GM12878 (cell line): Measurements from ENCODE around the gene ZBED5. TPM values are rescaled to one million over a fixed set of nuclear protein-coding genes. Genes with fewer than 3 reads are reported as not detected.

ENCODE experiments used
- ATAC-seq: fragments of 200-7000 bp; cut with Tn5 transposase; 3 replicates; pipeline ENCODE4 v1.9.1; 2020; ENCODE audit warnings: mild to moderate bottlenecking, moderate library complexity
- BruUV-seq: library from RNA; stranded (reverse); fragments of 400-500 nt; replicated peaks from 2 replicates; lab custom pipeline; 2021; lab: Mats Ljungman, UMichigan
- CTCF ChIA-PET: fragments of 300-600 bp; sonication (Branson Sonifier 250); formaldehyde crosslinking; extraction: SDS; loops from one replicate; lab custom pipeline; 2021; ENCODE audit warnings: inconsistent platforms; lab: Yijun Ruan, JAX
- POLR2A ChIA-PET: fragments of 350-600 bp; formaldehyde crosslinking; extraction: SDS; loops from one replicate; lab custom pipeline; 2021; ENCODE audit warnings: inconsistent platforms; lab: Charles Lee
- RAD21 ChIA-PET: fragments of 300-600 bp; sonication (Branson Sonifier 250); formaldehyde crosslinking; loops from one replicate; lab custom pipeline; 2023; ENCODE audit warnings: antibody characterized with exemption; ENCODE audit not compliant: unreplicated experiment; lab: Charles Lee
- SMC1A ChIA-PET: fragments of 300-600 bp; sonication (Branson Sonifier 250); formaldehyde crosslinking; loops from one replicate; lab custom pipeline; 2023; ENCODE audit not compliant: unreplicated experiment, uncharacterized antibody; lab: Charles Lee
- DNase-seq: peaks from one replicate; pipeline ENCODE4 v3.0.0-alpha.2; 2011; ENCODE audit warnings: low read depth, low spot score
- FAIRE-seq: peaks from 3 replicates; lab custom pipeline; 2011; peaks lifted over from hg19 to GRCh38; lab: Jason Lieb, UNC
- H2AFZ ChIP-seq: 2 replicates; pipeline ENCODE4 v1.6.0; 2011; ENCODE audit warnings: low read depth, low read length, control low read depth; ENCODE audit not compliant: control insufficient read depth
- H3K27ac ChIP-seq: 2 replicates; pipeline ENCODE4 v1.5.1; 2011; ENCODE audit warnings: control low read depth; ENCODE audit not compliant: control insufficient read depth, insufficient read depth
- H3K27me3 ChIP-seq, 2 experiments: replicated peaks in 1 of 2; 2 replicates each; pipeline versions ENCODE4 v1.6.0 to v1.6.1; 2011; ENCODE audit warnings: low read length in 1 of 2; ENCODE audit not compliant: control insufficient read depth in 2 of 2, insufficient read depth in 2 of 2
- H3K36me3 ChIP-seq, 2 experiments: 2 replicates each; pipeline ENCODE4 v1.5.1; 2011; ENCODE audit warnings: low read length in 1 of 2; ENCODE audit not compliant: control insufficient read depth in 2 of 2, insufficient read depth in 2 of 2
- H3K4me1 ChIP-seq: 2 replicates; pipeline ENCODE4 v1.6.1; 2011; ENCODE audit warnings: mild to moderate bottlenecking, low read length, moderate library complexity, mixed read lengths; ENCODE audit not compliant: control insufficient read depth, insufficient read depth
- H3K4me2 ChIP-seq: 2 replicates; pipeline ENCODE4 v1.6.0; 2011; ENCODE audit warnings: control low read depth; ENCODE audit not compliant: control insufficient read depth, insufficient read depth
- H3K4me3 ChIP-seq: fragments of 200-600 bp; sonication (generic); 2 replicates; pipeline ENCODE4 v1.5.1; 2016
- H3K79me2 ChIP-seq: 2 replicates; pipeline ENCODE4 v1.6.0; 2011; ENCODE audit warnings: low read length; ENCODE audit not compliant: control insufficient read depth, insufficient read depth
- H3K9ac ChIP-seq: 2 replicates; pipeline ENCODE4 v1.8.0; 2011; ENCODE audit warnings: low read length, control low read depth, mixed read lengths; ENCODE audit not compliant: control insufficient read depth, insufficient read depth
- H3K9me3 ChIP-seq: replicated peaks from 3 replicates; pipeline ENCODE4 v1.5.1; 2011; ENCODE audit warnings: mild to moderate bottlenecking, low read length; ENCODE audit not compliant: control insufficient read depth, insufficient read depth
- H4K20me1 ChIP-seq: 2 replicates; pipeline ENCODE4 v1.6.0; 2011; ENCODE audit not compliant: control insufficient read depth, insufficient read depth
- BACH1 ChIP-seq: fragments of 450-650 bp; IDR thresholded peaks from 2 replicates; pipeline ENCODE4 v1.6.1; 2017; ENCODE audit warnings: mild to moderate bottlenecking, borderline replicate concordance
- CHD2 ChIP-seq: IDR thresholded peaks from 2 replicates; pipeline ENCODE4 v1.6.1; 2011; ENCODE audit warnings: low read depth, low read length, improper control_type of control experiment, borderline replicate concordance
- ESRRA ChIP-seq: IDR thresholded peaks from 2 replicates; pipeline ENCODE4 v1.6.1; 2012; ENCODE audit warnings: mild to moderate bottlenecking, low read length, improper control_type of control experiment
- JUNB ChIP-seq: IDR thresholded peaks from 2 replicates; pipeline ENCODE4 v1.6.1; 2016; ENCODE audit warnings: antibody characterized with exemption, mild to moderate bottlenecking
- KAT2A ChIP-seq: conservative IDR thresholded peaks from 2 replicates; pipeline ENCODE4 v1.6.1; 2011; ENCODE audit warnings: low read depth, low read length; ENCODE audit not compliant: control insufficient read depth
- KLF5 ChIP-seq: fragments of 450-650 bp; IDR thresholded peaks from 2 replicates; pipeline ENCODE4 v1.6.1; 2014; ENCODE audit warnings: mild to moderate bottlenecking; ENCODE audit not compliant: partially characterized antibody
- NBN ChIP-seq: fragments of 450-650 bp; IDR thresholded peaks from 2 replicates; pipeline ENCODE4 v1.6.1; 2016
- NFYA ChIP-seq: IDR thresholded peaks from 2 replicates; pipeline ENCODE4 v1.6.1; 2011; ENCODE audit warnings: low read depth, mild to moderate bottlenecking, low read length, improper control_type of control experiment, borderline replicate concordance
- RAD21 ChIP-seq: IDR thresholded peaks from 2 replicates; pipeline ENCODE4 v1.6.1; 2011; ENCODE audit warnings: mild to moderate bottlenecking, low read depth, low read length, moderate library complexity; ENCODE audit not compliant: insufficient read depth
- SMARCA5 ChIP-seq: fragments of 450-650 bp; IDR thresholded peaks from 2 replicates; pipeline ENCODE4 v1.6.1; 2017; ENCODE audit warnings: mild to moderate bottlenecking
- TAF1 ChIP-seq: IDR thresholded peaks from 2 replicates; pipeline ENCODE4 v1.6.1; 2011; ENCODE audit warnings: mild to moderate bottlenecking, low read depth, low read length, borderline replicate concordance
- TCF12 ChIP-seq: IDR thresholded peaks from 2 replicates; pipeline ENCODE4 v1.6.1; 2011; ENCODE audit warnings: low read depth, mild to moderate bottlenecking, low read length
- in situ Hi-C: fragments of 300-500 bp; cut with MboI; formaldehyde crosslinking; loops from 9 replicates; pipeline ENCODE4 v1.14.3; 2018; ENCODE audit warnings: mixed read lengths
- intact Hi-C: fragments of 100-400 bp; cut with micrococcal nuclease; formaldehyde crosslinking; loops from one replicate; pipeline ENCODE4 v1.14.2; 2022; ENCODE audit not compliant: unreplicated experiment
- polyA plus RNA-seq, 11 experiments: library from polyadenylated mRNA; depleted of rRNA in 4 of 11; unstranded in 6 of 11; stranded (reverse) in 5 of 11; fragments of >200 nt; fragmentation: Nextera tagmentation in 4 of 11; fragmentation: Illumina TruSeq in 1 of 11; extraction: Ambion mirVana in 4 of 11; extraction: Trizol in 1 of 11; gene quantifications; 1 replicate in 1 of 11; 2 replicates in 10 of 11; pipeline versions ENCODE4 v1.2.1 to v1.2.3, GENCODE V29; 2011 to 2016; ENCODE audit warnings: inconsistent platforms in 2 of 11, missing spikeins in 2 of 11, low read depth in 1 of 11
- total RNA-seq, 4 experiments: library from RNA; depleted of rRNA in 3 of 4; stranded (reverse); fragments of >200 nt in 3 of 4; fragmentation: Illumina TruSeq in 1 of 4; extraction: Trizol in 1 of 4; gene quantifications; 2 replicates each; pipeline versions ENCODE4 v1.2.1 to v1.2.3, GENCODE V29; 2013 to 2021
- TF ChIP-seq, protein P1 (sequence below): fragments of 450-650 bp; conservative IDR thresholded peaks from 2 replicates; pipeline ENCODE4 v1.6.1; 2017; ENCODE audit warnings: mild to moderate bottlenecking, moderate library complexity
- TF ChIP-seq, protein P2 (sequence below): fragments of 450-650 bp; IDR thresholded peaks from 2 replicates; pipeline ENCODE4 v1.6.1; 2014; ENCODE audit warnings: mild to moderate bottlenecking
- TF ChIP-seq, protein P3 (sequence below): IDR thresholded peaks from 2 replicates; pipeline ENCODE4 v1.6.1; 2011; ENCODE audit warnings: low read depth, low read length, improper control_type of control experiment, borderline replicate concordance
- TF ChIP-seq, protein P4 (sequence below): IDR thresholded peaks from 2 replicates; pipeline ENCODE4 v1.6.1; 2011; ENCODE audit warnings: borderline replicate concordance, low read depth, mild to moderate bottlenecking, moderate library complexity, low read length; ENCODE audit not compliant: insufficient read depth, poor library complexity, severe bottlenecking

Gene ZBED5
- total and polyA plus RNA-seq, 10 of the 15 experiments (the other 5 are each of a cell fraction or from before 2014, with no cell fraction given) = 27.3 to 86.8 (median 37.6) TPM

GRCh38 chr11:10887307-10887706, 29.5 kb upstream of the ZBED5 start:
- no peak for FAIRE-seq
- intact Hi-C loops (no loop called here), in situ Hi-C loops (no loop called here)
- POLR2A ChIA-PET = no interaction called here
- H3K27ac ChIP-seq = no peak overlapping the region
- CTCF ChIA-PET = interaction anchor here (1.2 to 1.8 kb wide), 3 partner anchors 9 to 95 kb away, joined by 3 to 5 read pairs (median 5); no protein-coding TSS in a partner anchor
- no peak for DNase-seq
- H3K36me3 ChIP-seq = no peaks in the 10 kb centered on the region
- H3K4me3 ChIP-seq = no peak overlapping the region
- SMC1A ChIA-PET = interaction anchor here (1.0 kb wide), 1 partner anchor 140 kb away, joined by 3 read pairs; no protein-coding TSS in a partner anchor
- H3K27me3 ChIP-seq = no peaks in the 10 kb centered on the region
- ATAC-seq = no peak
- no peaks in the 10 kb centered on the region for H4K20me1 ChIP-seq
- no peak overlapping the region for H3K4me2 ChIP-seq
- H3K4me1 ChIP-seq = no peaks in the 10 kb centered on the region
- no TSS peak for BruUV-seq
- H3K9ac ChIP-seq = no peak overlapping the region
- H3K79me2 ChIP-seq = no peaks in the 10 kb centered on the region
- RAD21 ChIA-PET = no interaction called here
- no peaks in the 10 kb centered on the region; the same call in 2 of the 3 replicates for H3K9me3 ChIP-seq
- H2AFZ ChIP-seq = no peak overlapping the region
- TF ChIP-seq TCF12 (no peak), RAD21 (no peak), KLF5 (no peak), BACH1 (no peak), SMARCA5 (no peak), ESRRA (no peak), CHD2 (no peak), JUNB (no peak), NBN (no peak), TAF1 (no peak), KAT2A (no peak), NFYA (no peak)
- TF ChIP-seq, protein P1, sequence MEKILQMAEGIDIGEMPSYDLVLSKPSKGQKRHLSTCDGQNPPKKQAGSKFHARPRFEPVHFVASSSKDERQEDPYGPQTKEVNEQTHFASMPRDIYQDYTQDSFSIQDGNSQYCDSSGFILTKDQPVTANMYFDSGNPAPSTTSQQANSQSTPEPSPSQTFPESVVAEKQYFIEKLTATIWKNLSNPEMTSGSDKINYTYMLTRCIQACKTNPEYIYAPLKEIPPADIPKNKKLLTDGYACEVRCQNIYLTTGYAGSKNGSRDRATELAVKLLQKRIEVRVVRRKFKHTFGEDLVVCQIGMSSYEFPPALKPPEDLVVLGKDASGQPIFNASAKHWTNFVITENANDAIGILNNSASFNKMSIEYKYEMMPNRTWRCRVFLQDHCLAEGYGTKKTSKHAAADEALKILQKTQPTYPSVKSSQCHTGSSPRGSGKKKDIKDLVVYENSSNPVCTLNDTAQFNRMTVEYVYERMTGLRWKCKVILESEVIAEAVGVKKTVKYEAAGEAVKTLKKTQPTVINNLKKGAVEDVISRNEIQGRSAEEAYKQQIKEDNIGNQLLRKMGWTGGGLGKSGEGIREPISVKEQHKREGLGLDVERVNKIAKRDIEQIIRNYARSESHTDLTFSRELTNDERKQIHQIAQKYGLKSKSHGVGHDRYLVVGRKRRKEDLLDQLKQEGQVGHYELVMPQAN = no peak
- TF ChIP-seq, protein P2, sequence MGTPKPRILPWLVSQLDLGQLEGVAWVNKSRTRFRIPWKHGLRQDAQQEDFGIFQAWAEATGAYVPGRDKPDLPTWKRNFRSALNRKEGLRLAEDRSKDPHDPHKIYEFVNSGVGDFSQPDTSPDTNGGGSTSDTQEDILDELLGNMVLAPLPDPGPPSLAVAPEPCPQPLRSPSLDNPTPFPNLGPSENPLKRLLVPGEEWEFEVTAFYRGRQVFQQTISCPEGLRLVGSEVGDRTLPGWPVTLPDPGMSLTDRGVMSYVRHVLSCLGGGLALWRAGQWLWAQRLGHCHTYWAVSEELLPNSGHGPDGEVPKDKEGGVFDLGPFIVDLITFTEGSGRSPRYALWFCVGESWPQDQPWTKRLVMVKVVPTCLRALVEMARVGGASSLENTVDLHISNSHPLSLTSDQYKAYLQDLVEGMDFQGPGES = no peak
- TF ChIP-seq, protein P3, sequence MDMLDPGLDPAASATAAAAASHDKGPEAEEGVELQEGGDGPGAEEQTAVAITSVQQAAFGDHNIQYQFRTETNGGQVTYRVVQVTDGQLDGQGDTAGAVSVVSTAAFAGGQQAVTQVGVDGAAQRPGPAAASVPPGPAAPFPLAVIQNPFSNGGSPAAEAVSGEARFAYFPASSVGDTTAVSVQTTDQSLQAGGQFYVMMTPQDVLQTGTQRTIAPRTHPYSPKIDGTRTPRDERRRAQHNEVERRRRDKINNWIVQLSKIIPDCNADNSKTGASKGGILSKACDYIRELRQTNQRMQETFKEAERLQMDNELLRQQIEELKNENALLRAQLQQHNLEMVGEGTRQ = no peak
- TF ChIP-seq, protein P4, sequence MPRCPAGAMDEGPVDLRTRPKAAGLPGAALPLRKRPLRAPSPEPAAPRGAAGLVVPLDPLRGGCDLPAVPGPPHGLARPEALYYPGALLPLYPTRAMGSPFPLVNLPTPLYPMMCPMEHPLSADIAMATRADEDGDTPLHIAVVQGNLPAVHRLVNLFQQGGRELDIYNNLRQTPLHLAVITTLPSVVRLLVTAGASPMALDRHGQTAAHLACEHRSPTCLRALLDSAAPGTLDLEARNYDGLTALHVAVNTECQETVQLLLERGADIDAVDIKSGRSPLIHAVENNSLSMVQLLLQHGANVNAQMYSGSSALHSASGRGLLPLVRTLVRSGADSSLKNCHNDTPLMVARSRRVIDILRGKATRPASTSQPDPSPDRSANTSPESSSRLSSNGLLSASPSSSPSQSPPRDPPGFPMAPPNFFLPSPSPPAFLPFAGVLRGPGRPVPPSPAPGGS = no peak
